ENCODE results near the gene TENM4. TPM values are rescaled to one million over a fixed set of nuclear protein-coding genes. Genes with fewer than 3 reads are reported as not detected.

Gene TENM4
- total RNA-seq, 1 donor from 2014 or later: 117 TPM

DNA sequence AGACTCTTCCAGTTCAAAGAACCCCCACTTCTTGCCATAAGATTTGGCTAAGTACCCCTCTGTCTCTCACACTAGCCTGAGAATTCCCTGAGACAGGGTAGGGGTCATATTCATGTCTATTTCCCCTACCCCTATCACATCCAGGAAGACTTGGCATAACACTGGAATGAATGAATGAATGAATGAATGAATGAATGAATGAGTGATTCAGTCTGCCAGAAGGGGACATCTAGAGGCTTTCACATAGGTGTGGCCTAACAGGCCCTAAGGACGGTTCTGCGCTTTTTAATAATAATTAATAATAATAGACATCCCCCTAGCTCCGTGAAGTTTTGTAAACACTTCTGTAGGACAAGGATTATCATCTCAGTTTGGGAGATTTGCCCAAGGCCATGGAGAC lies 415.7 kb downstream of the TENM4 start:
- Mint-ChIP-seq H3K27ac (no peak overlapping the region), H3K27me3 (peaks cover 4% of the 10 kb centered on the region), H3K9me3 (ENCODE audit: low read depth) (no peaks in the 10 kb centered on the region), H3K36me3 (ENCODE audit: insufficient read depth) (peaks cover 2% of the 10 kb centered on the region), H3K4me1 (ENCODE audit: low read depth) (peaks cover 17% of the 10 kb centered on the region), H3K4me3 (ENCODE audit: low read depth) (no peak overlapping the region)
- no peak for DNase-seq (ENCODE audit: low spot score, unreplicated experiment)
- TF ChIP-seq, protein P1, sequence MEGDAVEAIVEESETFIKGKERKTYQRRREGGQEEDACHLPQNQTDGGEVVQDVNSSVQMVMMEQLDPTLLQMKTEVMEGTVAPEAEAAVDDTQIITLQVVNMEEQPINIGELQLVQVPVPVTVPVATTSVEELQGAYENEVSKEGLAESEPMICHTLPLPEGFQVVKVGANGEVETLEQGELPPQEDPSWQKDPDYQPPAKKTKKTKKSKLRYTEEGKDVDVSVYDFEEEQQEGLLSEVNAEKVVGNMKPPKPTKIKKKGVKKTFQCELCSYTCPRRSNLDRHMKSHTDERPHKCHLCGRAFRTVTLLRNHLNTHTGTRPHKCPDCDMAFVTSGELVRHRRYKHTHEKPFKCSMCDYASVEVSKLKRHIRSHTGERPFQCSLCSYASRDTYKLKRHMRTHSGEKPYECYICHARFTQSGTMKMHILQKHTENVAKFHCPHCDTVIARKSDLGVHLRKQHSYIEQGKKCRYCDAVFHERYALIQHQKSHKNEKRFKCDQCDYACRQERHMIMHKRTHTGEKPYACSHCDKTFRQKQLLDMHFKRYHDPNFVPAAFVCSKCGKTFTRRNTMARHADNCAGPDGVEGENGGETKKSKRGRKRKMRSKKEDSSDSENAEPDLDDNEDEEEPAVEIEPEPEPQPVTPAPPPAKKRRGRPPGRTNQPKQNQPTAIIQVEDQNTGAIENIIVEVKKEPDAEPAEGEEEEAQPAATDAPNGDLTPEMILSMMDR (IDR thresholded peaks at IDR 0.05; ENCODE audit: unreplicated experiment): no peak

DNA sequence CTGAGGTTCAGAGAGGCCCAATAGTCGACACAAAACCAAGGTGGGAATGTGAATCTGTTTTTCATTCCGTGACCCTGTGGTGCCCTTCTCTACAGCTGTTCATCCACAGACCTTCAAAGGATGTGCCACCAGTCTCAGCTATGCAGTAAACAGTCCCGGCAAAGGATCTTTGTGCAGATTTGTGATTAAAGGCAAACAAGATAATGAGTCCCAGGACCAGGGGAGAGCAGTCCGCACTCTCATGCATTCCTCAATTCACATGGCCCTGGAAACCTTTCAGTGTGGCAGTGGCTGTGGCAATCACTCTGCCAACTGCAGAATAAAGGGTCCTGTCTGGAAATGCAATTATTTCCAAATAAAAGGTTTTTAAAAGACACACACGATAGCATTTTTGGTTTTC lies 418.6 kb downstream of the TENM4 start:
- Mint-ChIP-seq H3K4me3 (ENCODE audit: low read depth) (no peak overlapping the region), H3K4me1 (ENCODE audit: low read depth) (peaks cover 11% of the 10 kb centered on the region), H3K27me3 (peaks cover 4% of the 10 kb centered on the region), H3K27ac (no peak overlapping the region), H3K9me3 (ENCODE audit: low read depth) (no peaks in the 10 kb centered on the region), H3K36me3 (ENCODE audit: insufficient read depth) (peaks cover 2% of the 10 kb centered on the region)
- no peak for DNase-seq (ENCODE audit: low spot score, unreplicated experiment)
- TF ChIP-seq, protein P1 (IDR thresholded peaks at IDR 0.05; ENCODE audit: unreplicated experiment): no peak

DNA sequence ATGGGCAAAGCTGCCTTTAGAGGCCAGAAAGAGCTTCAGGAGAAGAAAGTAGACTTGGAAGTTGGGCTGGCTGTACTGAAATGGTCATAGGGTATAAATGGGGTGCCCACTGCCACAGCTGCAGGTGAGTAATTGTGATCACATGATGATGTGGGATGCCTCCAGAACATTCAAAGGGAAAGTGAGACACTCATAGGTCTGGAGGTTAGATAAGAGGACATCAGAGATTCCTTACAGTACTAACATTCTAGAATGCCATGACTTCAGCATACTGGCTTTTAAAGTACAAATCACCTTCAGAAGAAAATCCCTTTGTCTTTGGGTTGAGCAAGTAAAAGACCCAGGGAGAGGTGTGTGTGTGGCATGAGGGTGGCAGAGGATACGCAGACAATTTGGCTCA lies 419.2 kb downstream of the TENM4 start:
- peaks cover 11% of the 10 kb centered on the region for H3K4me1 Mint-ChIP-seq (ENCODE audit: low read depth)
- H3K27me3 Mint-ChIP-seq: peaks cover under 1% of the 10 kb centered on the region

DNA sequence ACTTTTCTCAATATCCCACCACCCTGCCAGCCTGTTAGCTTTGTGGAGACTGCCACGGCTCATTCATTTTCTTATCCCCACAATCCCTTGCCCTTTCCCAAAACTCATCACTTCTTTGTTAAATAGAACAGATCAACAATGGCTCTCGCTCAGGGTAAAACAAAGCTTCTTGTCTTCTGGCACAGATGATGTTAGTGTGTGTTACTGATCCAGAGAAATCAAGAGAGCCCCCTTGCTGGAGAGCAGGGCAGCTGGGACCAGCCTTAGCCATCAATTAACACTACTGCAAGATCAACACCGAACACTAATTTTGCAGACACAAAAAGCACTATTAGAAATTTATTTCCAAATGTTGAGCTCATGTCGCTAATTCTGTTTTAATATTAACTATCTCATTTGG lies 420.9 kb downstream of the TENM4 start:
- DNase-seq (ENCODE audit: low spot score, unreplicated experiment): no peak
- peaks cover 2% of the 10 kb centered on the region for H3K36me3 Mint-ChIP-seq (ENCODE audit: insufficient read depth)
- H3K9me3 Mint-ChIP-seq (ENCODE audit: low read depth): no peaks in the 10 kb centered on the region
- no peak overlapping the region for H3K27ac Mint-ChIP-seq
- TF ChIP-seq, protein P1 (IDR thresholded peaks at IDR 0.05; ENCODE audit: unreplicated experiment): no peak
- no peak overlapping the region for H3K4me3 Mint-ChIP-seq (ENCODE audit: low read depth)
- no peaks in the 10 kb centered on the region for H3K27me3 Mint-ChIP-seq
- H3K4me1 Mint-ChIP-seq (ENCODE audit: low read depth): peaks cover 4% of the 10 kb centered on the region

More for the DNA sequence above, 419.2 kb downstream of the TENM4 start:
- Mint-ChIP-seq H3K9me3 (ENCODE audit: low read depth) (no peaks in the 10 kb centered on the region), H3K27ac (no peak overlapping the region), H3K4me3 (ENCODE audit: low read depth) (no peak overlapping the region), H3K36me3 (ENCODE audit: insufficient read depth) (peaks cover 2% of the 10 kb centered on the region)
- DNase-seq (ENCODE audit: low spot score, unreplicated experiment): no peak
- TF ChIP-seq, protein P1 (IDR thresholded peaks at IDR 0.05; ENCODE audit: unreplicated experiment): no peak

DNA sequence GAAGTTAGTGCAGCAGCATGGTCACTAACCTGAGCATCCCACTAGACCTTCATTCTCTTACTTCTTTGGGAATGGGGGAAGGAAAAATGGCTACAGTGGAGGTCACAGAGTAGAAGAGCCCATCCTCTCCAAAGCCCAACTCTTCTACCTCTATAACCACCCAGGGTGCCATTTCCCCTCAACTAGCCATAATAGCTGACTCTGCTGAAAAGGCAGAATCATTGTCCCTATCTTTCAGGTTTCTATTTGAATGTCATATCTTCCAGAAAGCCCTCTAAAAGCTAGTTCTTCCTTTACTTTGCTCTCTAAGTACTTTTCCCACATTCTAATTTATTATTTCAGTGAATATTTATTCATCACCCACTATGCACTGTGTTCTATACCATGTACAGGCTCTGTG lies 421.6 kb downstream of the TENM4 start:
- peaks cover 2% of the 10 kb centered on the region for H3K36me3 Mint-ChIP-seq (ENCODE audit: insufficient read depth)
- TF ChIP-seq, protein P1 (IDR thresholded peaks at IDR 0.05; ENCODE audit: unreplicated experiment): no peak
- H3K4me1 Mint-ChIP-seq (ENCODE audit: low read depth): peaks cover 4% of the 10 kb centered on the region
- no peak overlapping the region for H3K4me3 Mint-ChIP-seq (ENCODE audit: low read depth)
- H3K9me3 Mint-ChIP-seq (ENCODE audit: low read depth): no peaks in the 10 kb centered on the region
- no peak for DNase-seq (ENCODE audit: low spot score, unreplicated experiment)
- H3K27ac Mint-ChIP-seq: no peak overlapping the region
- H3K27me3 Mint-ChIP-seq: no peaks in the 10 kb centered on the region

Measured in progenitor cell of endocrine pancreas (in vitro differentiated cells).